GM12878 (cell line): ENCODE data around the gene CCR5AS.

Source experiments
- ATAC-seq: fragments of 200-7000 bp; cut with Tn5 transposase; 3 replicates; pipeline ENCODE4 v1.9.1; 2020; ENCODE audit warnings: mild to moderate bottlenecking, moderate library complexity
- BruUV-seq: library from RNA; stranded (reverse); fragments of 400-500 nt; replicated peaks from 2 replicates; lab custom pipeline; 2021; lab: Mats Ljungman, UMichigan
- CTCF ChIA-PET: fragments of 300-600 bp; sonication (Branson Sonifier 250); formaldehyde crosslinking; extraction: SDS; loops from one replicate; lab custom pipeline; 2021; ENCODE audit warnings: inconsistent platforms; lab: Yijun Ruan, JAX
- POLR2A ChIA-PET: fragments of 350-600 bp; formaldehyde crosslinking; extraction: SDS; loops from one replicate; lab custom pipeline; 2021; ENCODE audit warnings: inconsistent platforms; lab: Charles Lee
- RAD21 ChIA-PET: fragments of 300-600 bp; sonication (Branson Sonifier 250); formaldehyde crosslinking; loops from one replicate; lab custom pipeline; 2023; ENCODE audit warnings: antibody characterized with exemption; ENCODE audit not compliant: unreplicated experiment; lab: Charles Lee
- SMC1A ChIA-PET: fragments of 300-600 bp; sonication (Branson Sonifier 250); formaldehyde crosslinking; loops from one replicate; lab custom pipeline; 2023; ENCODE audit not compliant: unreplicated experiment, uncharacterized antibody; lab: Charles Lee
- DNase-seq: peaks from one replicate; pipeline ENCODE4 v3.0.0-alpha.2; 2011; ENCODE audit warnings: low read depth, low spot score
- FAIRE-seq: peaks from 3 replicates; lab custom pipeline; 2011; peaks lifted over from hg19 to GRCh38; lab: Jason Lieb, UNC
- H2AFZ ChIP-seq: 2 replicates; pipeline ENCODE4 v1.6.0; 2011; ENCODE audit warnings: low read depth, low read length, control low read depth; ENCODE audit not compliant: control insufficient read depth
- H3K27ac ChIP-seq: 2 replicates; pipeline ENCODE4 v1.5.1; 2011; ENCODE audit warnings: control low read depth; ENCODE audit not compliant: control insufficient read depth, insufficient read depth
- H3K27me3 ChIP-seq, 2 experiments: replicated peaks in 1 of 2; 2 replicates each; pipeline versions ENCODE4 v1.6.0 to v1.6.1; 2011; ENCODE audit warnings: low read length in 1 of 2; ENCODE audit not compliant: control insufficient read depth in 2 of 2, insufficient read depth in 2 of 2
- H3K36me3 ChIP-seq, 2 experiments: 2 replicates each; pipeline ENCODE4 v1.5.1; 2011; ENCODE audit warnings: low read length in 1 of 2; ENCODE audit not compliant: control insufficient read depth in 2 of 2, insufficient read depth in 2 of 2
- H3K4me1 ChIP-seq: 2 replicates; pipeline ENCODE4 v1.6.1; 2011; ENCODE audit warnings: mild to moderate bottlenecking, low read length, moderate library complexity, mixed read lengths; ENCODE audit not compliant: control insufficient read depth, insufficient read depth
- H3K4me2 ChIP-seq: 2 replicates; pipeline ENCODE4 v1.6.0; 2011; ENCODE audit warnings: control low read depth; ENCODE audit not compliant: control insufficient read depth, insufficient read depth
- H3K4me3 ChIP-seq: fragments of 200-600 bp; sonication (generic); 2 replicates; pipeline ENCODE4 v1.5.1; 2016
- H3K79me2 ChIP-seq: 2 replicates; pipeline ENCODE4 v1.6.0; 2011; ENCODE audit warnings: low read length; ENCODE audit not compliant: control insufficient read depth, insufficient read depth
- H3K9ac ChIP-seq: 2 replicates; pipeline ENCODE4 v1.8.0; 2011; ENCODE audit warnings: low read length, control low read depth, mixed read lengths; ENCODE audit not compliant: control insufficient read depth, insufficient read depth
- H3K9me3 ChIP-seq: replicated peaks from 3 replicates; pipeline ENCODE4 v1.5.1; 2011; ENCODE audit warnings: mild to moderate bottlenecking, low read length; ENCODE audit not compliant: control insufficient read depth, insufficient read depth
- H4K20me1 ChIP-seq: 2 replicates; pipeline ENCODE4 v1.6.0; 2011; ENCODE audit not compliant: control insufficient read depth, insufficient read depth
- BRCA1 ChIP-seq: IDR thresholded peaks from 2 replicates; pipeline ENCODE4 v1.6.1; 2011; ENCODE audit warnings: low read depth, low read length, improper control_type of control experiment
- CREB1 ChIP-seq: IDR thresholded peaks from 2 replicates; pipeline ENCODE4 v1.6.1; 2012; ENCODE audit warnings: low read depth, mild to moderate bottlenecking, inconsistent platforms
- CTCF ChIP-seq, 3 experiments: IDR thresholded peaks in 2 of 3; conservative IDR thresholded peaks in 1 of 3; 2 replicates each; pipeline ENCODE4 v1.5.1; 2011; ENCODE audit warnings: low read depth in 3 of 3, low read length in 3 of 3, mild to moderate bottlenecking in 3 of 3, control low read depth in 2 of 3, moderate library complexity in 2 of 3, inconsistent platforms in 1 of 3, mixed read lengths in 1 of 3; ENCODE audit not compliant: control insufficient read depth in 2 of 3, insufficient read depth in 1 of 3; ENCODE audit errors: extremely low read depth in 1 of 3
- RCOR1 ChIP-seq: conservative IDR thresholded peaks from 2 replicates; pipeline ENCODE4 v1.6.1; 2012; ENCODE audit warnings: low read depth, low read length, improper control_type of control experiment
- SMAD1 ChIP-seq: fragments of 450-650 bp; IDR thresholded peaks from 2 replicates; pipeline ENCODE4 v1.6.1; 2018; ENCODE audit warnings: mild to moderate bottlenecking, low read depth; ENCODE audit not compliant: partially characterized antibody
- WGBS: methylation state at CpG from one replicate; pipeline ENCODE4 v1.1.6; 2016; ENCODE audit warnings: low lambda C conversion rate; ENCODE audit not compliant: insufficient replicate concordance, insufficient coverage; ENCODE audit errors: missing lambda C conversion rate; 5-methylcytosine and 5-hydroxymethylcytosine counted together
- in situ Hi-C: fragments of 300-500 bp; cut with MboI; formaldehyde crosslinking; loops from 9 replicates; pipeline ENCODE4 v1.14.3; 2018; ENCODE audit warnings: mixed read lengths
- intact Hi-C: fragments of 100-400 bp; cut with micrococcal nuclease; formaldehyde crosslinking; loops from one replicate; pipeline ENCODE4 v1.14.2; 2022; ENCODE audit not compliant: unreplicated experiment

The CCR5AS gene

DNA sequence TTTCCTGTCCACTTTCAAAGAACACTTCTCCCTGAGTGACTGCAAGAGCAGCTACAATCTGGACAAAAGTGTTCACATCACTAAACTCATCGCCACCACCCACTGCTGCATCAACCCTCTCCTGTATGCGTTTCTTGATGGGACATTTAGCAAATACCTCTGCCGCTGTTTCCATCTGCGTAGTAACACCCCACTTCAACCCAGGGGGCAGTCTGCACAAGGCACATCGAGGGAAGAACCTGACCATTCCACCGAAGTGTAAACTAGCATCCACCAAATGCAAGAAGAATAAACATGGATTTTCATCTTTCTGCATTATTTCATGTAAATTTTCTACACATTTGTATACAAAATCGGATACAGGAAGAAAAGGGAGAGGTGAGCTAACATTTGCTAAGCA lies 2.0 kb upstream of the CCR5AS start:
- H3K9me3 ChIP-seq: no peaks in the 10 kb centered on the region
- DNase-seq (no peak), ATAC-seq (no peak), FAIRE-seq (no peak)
- ChIA-PET CTCF (interaction anchor here (0.7 to 1.9 kb wide), 2 partner anchors 39 to 80 kb away, joined by 3 to 7 read pairs; partner anchors contain the start of gene CCR5), RAD21 (no interaction called here), SMC1A (interaction anchor here (2.1 kb wide), 1 partner anchor 80 kb away, joined by 6 read pairs; no protein-coding TSS in a partner anchor), POLR2A (interaction anchor here (1.1 kb wide), 1 partner anchor 336 kb away, joined by 3 read pairs; no protein-coding TSS in a partner anchor)
- peaks cover 11% of the 10 kb centered on the region for H3K4me1 ChIP-seq
- no peak for TF ChIP-seq BRCA1
- no peak for TF ChIP-seq CTCF (IDR thresholded peaks at IDR 0.05 in 2 of 3, conservative IDR thresholded peaks at IDR 0.05 in 1 of 3; ENCODE audit: control insufficient read depth in 2 of 3, extremely low read depth in 1 of 3, insufficient read depth in 1 of 3, low read depth in 3 of 3, low read length in 3 of 3)
- no peak for TF ChIP-seq SMAD1
- no peak for TF ChIP-seq RCOR1
- no peak for TF ChIP-seq CREB1
- H3K27ac ChIP-seq: no peak overlapping the region
- no peak overlapping the region for H3K9ac ChIP-seq
- intact Hi-C loops (no loop called here), in situ Hi-C loops (no loop called here)
- no TSS peak for BruUV-seq
- H3K4me2 ChIP-seq: no peak overlapping the region
- H2AFZ ChIP-seq: no peak overlapping the region
- H4K20me1 ChIP-seq: no peaks in the 10 kb centered on the region
- no peaks in the 10 kb centered on the region for H3K27me3 ChIP-seq
- H3K79me2 ChIP-seq: no peaks in the 10 kb centered on the region
- no peaks in the 10 kb centered on the region for H3K36me3 ChIP-seq
- 92% methylated on average over 7 of the region's 7 CpGs for WGBS
- no peak overlapping the region for H3K4me3 ChIP-seq
